CD4-positive, alpha-beta T cell treated with Interleukin-10 for 1 hour (primary cell): ENCODE results near the gene CDH16.
"Not testable (repeated sequence)": the region's sequence is repeated elsewhere in the genome, so short reads cannot be mapped to it uniquely, and the experiment has no call there.

Experiments used
- DNase-seq: peaks from one replicate; pipeline ENCODE4 v3.0.0-alpha.2; 2020

The CDH16 gene

GRCh38 chr16:66871363-66871762 is 47.3 kb downstream of the CDH16 start:
- DNase-seq = not testable (repeated sequence)

GRCh38 chr16:66869424-66869823 is 49.3 kb downstream of the CDH16 start:
- DNase-seq = no peak

GRCh38 chr16:66863707-66864106 is 55.0 kb downstream of the CDH16 start:
- no peak for DNase-seq

- no peak for DNase-seq
These were observed 56.6 kb downstream of the CDH16 start for GRCh38 chr16:66862023-66862520.

GRCh38 chr16:66859397-66860068 is 59.2 kb downstream of the CDH16 start:
- DNase-seq = no peak

DNA sequence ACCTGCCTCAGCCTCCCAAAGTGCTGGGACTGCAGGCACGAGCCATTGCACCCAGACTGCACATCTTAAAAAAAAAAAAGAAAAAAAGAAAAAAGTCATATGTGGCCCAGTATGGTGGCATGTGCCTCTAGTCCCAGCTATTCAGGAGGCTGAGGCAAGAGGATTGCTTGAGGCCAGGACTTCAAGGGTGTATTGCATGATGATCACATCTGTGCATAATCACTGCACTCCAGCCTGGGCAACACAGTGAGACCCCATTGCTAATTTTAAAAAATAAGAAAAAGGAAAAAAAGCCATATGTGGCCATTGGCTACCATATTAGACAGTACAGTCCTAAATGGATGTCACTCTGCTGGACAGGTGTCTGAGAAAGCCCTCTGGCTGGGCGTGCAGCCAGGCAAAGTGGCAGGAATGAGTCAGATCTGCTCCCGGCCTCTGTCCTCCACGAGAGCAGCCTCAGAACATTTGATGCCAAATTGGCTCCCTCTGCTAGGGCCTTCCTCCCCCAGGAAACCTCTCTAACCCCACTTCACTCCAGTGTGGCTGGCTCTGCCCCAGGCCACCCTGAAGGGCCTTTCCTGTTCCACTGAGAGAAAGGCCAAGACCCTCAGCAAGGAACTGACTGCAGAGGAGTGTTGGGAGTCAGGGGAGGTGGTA is 59.8 kb downstream of the CDH16 start:
- DNase-seq = no peak
